T-helper 2 cell treated with Interferon-gamma antibody and Interleukin-4, amounts not matched to agents 100 ng/mL and 5 ng/mL, for 36 hours (primary cell): ENCODE results near the gene NTN1. TPM values are rescaled to one million over a fixed set of nuclear protein-coding genes. Genes with fewer than 3 reads are reported as not detected.

Source experiments
- intact Hi-C: fragments of 100-400 bp; cut with micrococcal nuclease; formaldehyde crosslinking; loops from one replicate; pipeline ENCODE4 v1.15.1; 2023
- total RNA-seq: library from RNA; stranded (reverse); gene quantifications from 2 replicates; pipeline ENCODE4 v1.2.3, GENCODE V29; 2022

NTN1 gene
- total RNA-seq, 1 donor from 2014 or later, result 0.09 TPM

DNA sequence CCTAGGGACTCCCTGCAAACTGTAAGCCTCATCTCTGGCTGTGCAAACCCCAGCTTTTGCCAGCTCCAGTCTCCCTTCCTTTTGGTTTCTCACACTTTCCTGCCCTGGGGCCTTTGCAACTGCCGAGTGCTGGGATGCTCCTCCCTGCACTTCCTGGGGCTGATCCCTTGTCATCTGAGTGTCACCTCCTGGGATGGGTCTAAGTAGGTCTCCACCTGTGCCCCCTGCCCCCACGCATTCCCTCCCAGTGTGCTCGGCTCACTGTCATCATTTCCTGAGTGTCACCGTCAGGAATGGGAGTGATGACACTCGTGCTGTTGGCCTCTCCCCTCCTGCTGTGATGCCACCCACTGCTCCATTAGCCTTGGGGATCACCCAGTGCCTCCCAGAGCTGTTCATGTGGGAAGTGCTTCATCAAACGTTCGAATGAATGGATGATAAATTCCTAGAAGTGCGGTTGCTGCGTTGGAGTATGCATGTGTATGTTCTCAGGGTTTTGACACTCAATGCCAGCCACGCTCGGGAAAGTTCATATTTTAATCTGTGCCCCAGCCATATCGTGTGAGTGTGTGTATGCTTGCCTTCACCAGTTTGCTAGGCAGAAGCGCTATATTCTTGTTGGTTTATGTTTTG, 189.9 kb downstream of the NTN1 start:
- intact Hi-C loops, result no loop called here

DNA sequence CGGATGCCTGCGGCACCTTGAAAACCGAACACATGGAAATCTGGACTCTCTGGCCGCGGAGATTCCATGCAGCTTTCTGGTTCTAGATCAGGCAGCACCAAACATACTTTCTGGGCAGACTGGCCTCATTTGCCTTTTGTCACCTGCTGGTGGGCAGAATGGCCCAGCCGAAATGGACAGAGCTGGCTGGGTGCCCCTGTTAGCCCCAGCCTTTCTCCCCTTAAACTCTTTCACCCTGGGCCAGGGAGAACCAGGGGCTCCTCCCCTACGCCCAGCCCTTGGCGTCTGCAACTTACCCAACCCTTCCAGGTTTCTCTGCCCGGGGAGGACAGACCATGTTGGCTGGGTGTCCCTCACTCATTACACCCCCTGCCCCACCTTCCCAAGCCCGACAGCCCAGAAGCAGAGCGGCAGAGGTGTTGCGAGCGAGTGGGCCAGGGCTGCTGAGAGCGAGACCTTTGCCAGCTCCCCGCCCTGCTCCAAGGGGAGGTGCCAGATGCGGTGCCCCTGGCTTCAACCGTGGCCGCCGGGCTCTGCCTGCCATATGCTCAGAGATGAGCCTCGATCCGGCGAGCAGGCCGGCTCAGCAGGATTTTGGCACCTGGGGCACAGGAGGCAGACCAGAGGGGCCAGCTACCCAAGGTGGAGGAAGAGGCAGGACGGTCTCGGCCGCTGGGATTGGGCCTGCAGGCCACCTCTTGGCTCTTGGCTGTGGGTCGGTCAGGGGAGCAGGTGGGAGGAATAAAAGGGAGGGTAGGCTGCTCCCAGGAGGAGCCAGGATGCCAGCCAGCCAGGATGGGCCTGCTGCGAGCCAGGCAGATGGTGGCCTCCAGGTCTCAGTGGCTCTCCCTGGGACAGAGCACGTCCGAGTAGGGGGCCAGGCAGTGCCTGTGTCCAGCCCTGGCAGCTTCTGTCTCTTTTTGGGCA, 191.3 kb downstream of the NTN1 start:
- intact Hi-C loops, result no loop called here

- intact Hi-C loops, result no loop called here
These were observed 192.0 kb downstream of the NTN1 start for GRCh38 chr17:9213303-9213640.

GRCh38 chr17:9215465-9215864, 194.2 kb downstream of the NTN1 start:
- intact Hi-C loops, result no loop called here

DNA sequence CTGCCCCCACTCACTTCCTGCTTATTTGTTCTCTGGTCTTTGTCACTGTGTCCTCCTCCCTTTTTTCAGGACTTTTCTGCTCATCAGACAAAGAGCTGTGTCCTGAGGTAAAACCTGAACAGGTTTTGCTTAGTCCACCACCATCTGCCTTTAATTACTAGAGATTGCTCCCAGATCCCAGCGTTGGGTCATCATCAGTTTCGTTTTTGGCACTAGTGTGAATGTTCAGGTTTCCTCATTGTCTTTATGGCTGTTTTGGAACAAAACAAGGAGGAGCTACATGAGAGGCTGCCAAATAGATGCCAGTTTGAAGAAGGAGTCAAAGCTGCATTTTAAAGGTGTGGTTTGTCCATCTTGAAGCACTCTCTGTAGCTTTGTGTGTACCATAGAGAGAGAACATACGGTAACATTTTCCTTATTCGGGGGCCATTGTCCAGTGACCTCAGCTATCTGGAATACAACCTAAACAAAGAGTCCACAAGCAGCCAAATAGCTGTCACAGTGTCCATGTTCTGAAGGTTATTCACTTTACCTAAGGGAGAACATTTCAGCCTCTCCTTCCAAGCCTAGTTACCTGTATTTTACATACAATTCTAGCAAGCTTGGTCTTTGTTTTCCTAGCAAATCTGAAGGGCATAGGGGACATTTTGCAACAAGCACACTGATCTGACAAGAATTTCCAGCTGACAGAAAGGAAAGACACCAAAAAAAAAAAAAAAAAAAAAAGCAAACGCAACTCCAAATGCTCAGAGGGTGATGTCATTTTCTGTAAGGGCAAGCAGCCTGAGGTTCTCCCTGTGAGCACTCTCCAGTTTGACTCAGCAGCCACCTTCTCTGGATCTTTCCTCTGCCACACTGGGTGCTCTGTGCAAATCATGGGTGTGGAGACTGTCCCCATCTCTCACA, 196.1 kb downstream of the NTN1 start:
- intact Hi-C loops, result no loop called here

DNA sequence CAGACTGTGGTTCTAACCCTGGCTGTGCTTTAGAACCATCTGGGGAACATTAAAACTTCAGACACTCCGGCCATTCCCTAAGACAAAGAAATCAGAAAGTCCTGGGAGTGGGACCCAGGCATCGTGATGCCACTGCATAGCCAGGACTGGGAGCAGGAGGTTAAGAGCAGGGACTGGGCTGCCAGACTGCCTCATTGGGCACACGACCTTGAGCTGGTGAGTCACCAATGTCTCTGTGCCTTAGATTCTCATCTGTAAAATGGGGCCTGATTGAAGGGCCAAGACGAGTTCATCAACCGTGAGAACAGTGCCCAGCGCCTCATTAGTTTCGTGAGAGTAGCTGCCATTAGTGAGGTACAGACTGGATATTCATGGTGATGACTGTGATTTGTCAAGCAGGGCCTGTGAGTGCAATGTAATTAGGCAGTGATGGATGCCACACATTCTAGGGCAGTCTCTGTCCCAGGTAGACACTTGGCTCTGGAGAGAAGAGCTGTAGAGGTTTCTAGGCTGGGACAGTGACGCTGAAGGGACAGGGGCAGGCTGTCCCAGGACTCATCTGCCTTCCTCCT, 196.8 kb downstream of the NTN1 start:
- intact Hi-C loops, result no loop called here

DNA sequence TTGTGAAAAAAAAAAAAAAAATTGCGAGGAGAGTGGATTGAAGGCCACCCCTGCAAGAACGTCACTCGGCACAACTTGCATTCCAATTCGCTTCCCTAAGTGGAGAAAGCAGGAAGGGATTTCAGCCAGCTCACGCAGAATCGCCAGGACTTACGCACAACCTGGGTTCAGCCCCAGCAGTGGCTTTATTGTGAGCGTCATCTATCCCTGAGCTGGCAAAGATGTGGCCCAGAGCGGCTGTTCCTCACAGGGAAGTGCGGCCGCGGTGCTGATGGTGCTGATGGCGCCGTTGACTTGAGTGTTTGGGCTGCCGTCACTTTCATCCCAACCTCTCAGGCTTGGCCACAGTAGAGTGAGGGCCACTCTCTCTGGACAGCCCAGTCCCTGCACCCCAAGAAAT, 197.6 kb downstream of the NTN1 start:
- intact Hi-C loops, result no loop called here

DNA sequence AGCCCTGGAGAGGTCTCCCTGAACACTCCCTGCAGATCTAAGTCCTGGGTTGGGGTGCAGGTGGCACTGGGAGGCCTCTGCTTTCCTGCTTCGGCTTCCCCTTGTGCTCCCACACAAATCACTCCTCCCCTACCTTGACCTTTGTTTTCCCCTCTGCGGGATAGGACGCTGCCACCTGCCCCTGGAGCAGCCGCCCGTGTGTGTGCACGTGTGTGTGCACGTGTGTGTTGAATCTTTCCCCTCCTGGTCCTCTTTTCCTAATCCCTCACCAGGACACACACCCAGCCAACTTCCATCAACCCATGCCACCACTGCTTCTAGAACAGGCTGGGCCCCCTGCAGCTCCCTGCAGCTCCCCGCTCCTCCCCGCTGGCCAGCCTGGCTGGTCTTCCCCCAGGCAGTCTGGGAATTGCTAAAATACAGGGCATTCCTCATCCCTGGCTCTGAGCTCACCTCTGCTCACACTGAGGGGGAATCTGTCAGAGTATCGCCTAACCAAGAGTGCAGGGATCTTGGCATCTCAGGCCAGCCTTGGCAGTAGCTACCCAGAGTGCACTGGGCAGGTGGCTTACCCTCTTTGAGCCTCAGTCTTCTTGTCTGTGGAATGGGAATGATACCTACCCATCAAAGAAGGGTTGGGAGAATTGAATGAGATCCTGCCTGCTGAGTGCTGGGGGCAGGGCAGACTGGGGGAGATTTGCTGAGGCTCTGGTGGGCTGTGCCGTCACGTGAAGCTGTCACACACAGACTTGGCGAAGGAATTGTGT, 198.5 kb downstream of the NTN1 start:
- intact Hi-C loops, result no loop called here

- intact Hi-C loops, result no loop called here
These were observed 199.3 kb downstream of the NTN1 start for GRCh38 chr17:9220398-9221146.

- intact Hi-C loops, result no loop called here
These were observed 200.0 kb downstream of the NTN1 start for GRCh38 chr17:9221147-9221921.

DNA sequence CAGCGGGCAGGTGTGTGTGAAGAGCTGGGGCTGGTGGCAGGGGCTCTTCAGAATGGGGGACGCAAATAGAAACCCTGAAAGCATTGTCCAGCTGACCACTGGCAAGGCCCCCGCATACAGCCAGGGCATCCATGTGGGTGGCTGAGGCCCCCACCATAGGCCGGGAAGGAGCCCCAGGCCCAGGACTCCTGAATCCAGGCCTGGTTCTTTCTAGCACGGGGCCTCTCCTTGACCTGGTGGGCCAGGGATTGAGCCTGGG, 200.5 kb downstream of the NTN1 start:
- intact Hi-C loops, result no loop called here

GRCh38 chr17:9223531-9223930, 202.2 kb downstream of the NTN1 start:
- intact Hi-C loops, result no loop called here

GRCh38 chr17:9224485-9224884, 203.2 kb downstream of the NTN1 start:
- intact Hi-C loops, result no loop called here

DNA sequence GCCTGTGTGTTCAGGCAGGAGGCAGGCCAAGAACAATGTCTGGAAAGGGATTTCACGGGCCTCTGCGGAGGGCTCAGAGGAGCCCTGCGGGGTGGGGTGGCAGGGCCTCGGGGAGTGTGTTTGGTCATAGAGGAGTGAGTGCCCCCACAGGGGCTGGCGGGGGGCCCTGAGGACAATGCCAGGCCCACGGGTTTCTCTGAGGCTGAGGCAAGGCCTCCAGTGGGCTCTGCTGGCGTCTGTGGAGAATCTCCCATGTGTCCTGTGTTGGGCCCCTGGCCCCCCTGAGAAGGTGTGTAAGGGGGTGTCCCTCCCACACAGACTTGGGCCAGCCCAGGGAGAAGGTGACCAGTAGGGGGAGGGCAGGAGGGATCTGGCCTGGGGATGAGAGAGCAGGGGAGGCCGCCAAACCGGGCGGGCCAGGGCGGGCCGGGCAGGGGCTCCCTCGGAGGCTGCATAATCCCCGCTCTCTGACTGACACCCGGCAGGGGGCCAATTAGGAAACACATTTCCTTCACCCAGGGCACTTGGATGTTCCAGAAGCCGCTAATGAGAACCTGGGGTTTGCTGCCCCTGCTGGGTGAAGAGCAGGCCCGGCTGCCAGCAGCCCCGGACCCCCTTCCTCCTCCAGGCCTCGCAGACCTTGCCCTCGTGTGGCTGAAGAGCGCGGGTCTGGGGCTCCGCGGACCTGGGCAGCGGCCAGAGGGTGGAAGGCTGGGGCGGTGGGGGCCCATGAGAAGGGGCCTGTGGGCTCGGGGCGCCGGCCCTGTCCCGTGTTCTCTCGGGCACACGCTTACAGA, 204.2 kb downstream of the NTN1 start:
- intact Hi-C loops, result no loop called here

DNA sequence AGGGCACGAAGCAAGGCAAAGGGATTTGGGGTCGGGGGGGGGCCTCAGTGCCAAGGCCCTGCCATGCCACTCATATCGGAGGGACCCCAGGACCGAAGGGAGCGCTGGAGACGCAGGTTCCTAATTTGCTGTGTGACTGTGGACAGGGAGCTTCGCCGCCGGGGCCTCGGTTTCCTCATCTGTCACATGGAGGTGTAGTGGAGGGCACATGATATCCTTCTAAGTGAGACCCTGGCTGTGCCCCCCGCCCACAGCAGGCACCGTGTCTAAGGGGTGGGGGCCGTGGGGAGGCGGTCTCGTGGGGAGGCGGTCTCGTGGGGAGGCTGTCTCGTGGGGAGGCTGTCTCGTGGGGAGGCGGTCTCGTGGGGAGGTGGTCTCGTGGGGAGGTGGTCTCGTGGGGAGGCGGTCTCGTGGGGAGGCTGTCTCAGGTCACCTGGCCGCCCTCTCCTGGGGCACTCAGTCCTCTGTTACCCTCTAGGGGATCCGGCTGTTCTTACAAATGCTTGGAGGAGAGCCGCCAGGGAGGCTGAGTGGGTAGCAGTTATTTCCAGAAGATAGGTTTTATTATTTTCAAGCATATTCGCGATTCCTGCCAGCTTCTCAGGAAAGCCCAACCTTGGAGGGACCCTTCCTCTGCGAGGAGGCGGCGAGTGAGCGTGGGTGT, 205.0 kb downstream of the NTN1 start:
- intact Hi-C loops, result no loop called here

GRCh38 chr17:9226794-9227135, 205.5 kb downstream of the NTN1 start:
- intact Hi-C loops, result no loop called here

- intact Hi-C loops, result no loop called here
These were observed 206.6 kb downstream of the NTN1 start for GRCh38 chr17:9227819-9228407.
